Hepatocyte (in vitro differentiated cells): ENCODE measurements around the gene SPATA20.

ENCODE experiments used
- CTCF ChIP-seq: fragments of 200-600 bp; sonication (generic); IDR thresholded peaks from 2 replicates; pipeline ENCODE4 v1.5.1; 2016; ENCODE audit warnings: antibody characterized with exemption, mild to moderate bottlenecking; ENCODE audit not compliant: poor library complexity
- EZH2 ChIP-seq: fragments of 200-600 bp; sonication (generic); IDR thresholded peaks from 2 replicates; pipeline ENCODE4 v1.6.1; 2016; ENCODE audit warnings: antibody characterized with exemption, mild to moderate bottlenecking, borderline replicate concordance

GRCh38 chr17:50534979-50535326 is 12.0 kb upstream of the SPATA20 start:
- no peak for TF ChIP-seq CTCF
- TF ChIP-seq EZH2 = no peak
